ENCODE data around the gene ACOT9. TPM values are rescaled to one million over a fixed set of nuclear protein-coding genes. Genes with fewer than 3 reads are reported as not detected.
"Not testable (repeated sequence)": the region's sequence is repeated elsewhere in the genome, so short reads cannot be mapped to it uniquely, and the experiment has no call there.

Gene ACOT9
- polyA plus RNA-seq, 3 donors, result 27.8 to 39.6 (median 38.3) TPM

- DNase-seq, result no peak
Observed at GRCh38 chrX:23773601-23774175, 30.6 kb upstream of the ACOT9 start.

- not testable (repeated sequence) for DNase-seq
Observed at GRCh38 chrX:23771086-23771485, 28.0 kb upstream of the ACOT9 start.

- DNase-seq, result no peak
Observed at GRCh38 chrX:23770142-23770541, 27.1 kb upstream of the ACOT9 start.

DNA sequence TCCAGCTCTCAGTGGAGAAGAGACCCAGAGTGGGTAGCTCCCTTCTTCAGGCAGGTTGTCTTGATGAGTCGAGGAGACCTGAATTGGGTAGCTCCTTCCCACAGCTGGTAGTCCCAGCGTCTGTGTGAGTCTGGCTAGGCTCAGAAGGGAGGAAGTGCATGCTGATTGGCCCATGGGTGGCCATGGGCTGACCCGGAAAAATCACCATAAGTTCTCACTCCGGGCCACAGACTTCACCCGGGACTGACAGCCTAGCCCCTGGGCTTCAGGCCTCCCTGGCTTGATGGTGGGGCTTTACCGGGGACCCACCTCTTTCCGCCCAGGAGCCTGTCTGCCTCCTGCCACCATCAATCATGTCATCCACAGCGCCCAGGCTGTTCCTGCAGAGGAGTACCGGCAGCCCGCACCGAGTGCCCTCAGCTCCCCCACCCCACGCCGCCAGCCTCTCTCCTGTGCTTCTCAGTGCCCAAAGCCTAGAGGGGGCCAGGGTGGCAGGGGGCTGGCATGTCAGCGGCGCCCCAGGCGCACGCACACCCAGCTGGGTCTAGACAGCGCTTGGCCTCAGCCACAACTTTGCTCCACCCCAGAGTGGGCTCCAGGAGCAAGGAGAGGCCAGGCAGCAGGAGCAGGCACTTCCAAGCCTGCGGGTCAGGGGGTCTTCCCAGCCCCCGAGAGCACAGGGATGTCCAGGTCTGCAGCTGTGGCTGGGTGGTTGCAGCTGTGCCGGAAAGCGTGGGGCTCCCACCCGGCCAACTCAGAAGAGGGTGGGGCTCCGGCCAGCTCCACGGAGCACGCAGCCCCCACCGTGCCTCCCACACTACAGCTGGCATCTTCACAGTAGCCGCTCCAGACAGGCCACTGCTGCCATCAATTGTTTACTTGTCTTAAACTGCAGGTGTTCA, 23.8 kb upstream of the ACOT9 start:
- DNase-seq, result no peak

DNA sequence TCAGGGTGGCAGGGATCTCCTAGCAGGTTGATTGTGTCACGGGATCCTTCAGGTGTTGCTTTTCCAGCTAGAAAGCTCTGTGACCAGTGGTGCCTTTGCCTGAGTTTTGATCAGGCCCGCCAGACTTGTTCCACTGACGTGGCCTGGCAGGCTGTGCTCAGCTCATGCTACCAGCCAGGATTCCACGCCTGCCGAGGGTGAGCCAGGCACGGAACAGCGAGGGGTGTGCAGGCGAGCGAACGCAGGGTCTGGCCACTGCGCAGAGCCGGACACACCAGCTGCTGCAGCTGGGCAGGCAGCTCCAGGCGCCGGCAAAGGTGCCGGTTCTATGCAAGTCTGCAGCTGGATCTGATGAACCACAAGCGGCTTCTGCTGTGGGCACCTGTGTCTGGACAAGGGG, 22.8 kb upstream of the ACOT9 start:
- DNase-seq, result no peak

DNA sequence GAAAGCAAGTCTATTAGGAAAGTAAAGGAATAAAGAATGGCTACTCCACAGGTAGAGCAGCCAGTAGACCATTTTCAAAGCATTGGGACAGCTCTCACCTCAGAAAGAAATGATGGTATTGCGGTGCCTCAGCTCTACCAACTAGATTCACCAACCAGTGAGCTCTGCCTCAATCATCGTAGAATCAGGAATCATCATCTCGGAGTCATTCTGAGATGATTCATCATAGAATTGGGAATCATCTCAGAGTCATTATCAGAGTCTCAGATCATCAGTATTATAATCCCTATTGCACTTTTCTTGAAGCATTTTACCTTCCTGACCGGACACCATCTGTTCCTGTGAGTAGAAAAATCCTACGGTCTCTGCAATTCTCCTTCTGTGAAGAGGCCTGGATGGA, 22.4 kb upstream of the ACOT9 start:
- DNase-seq, result no peak

DNA sequence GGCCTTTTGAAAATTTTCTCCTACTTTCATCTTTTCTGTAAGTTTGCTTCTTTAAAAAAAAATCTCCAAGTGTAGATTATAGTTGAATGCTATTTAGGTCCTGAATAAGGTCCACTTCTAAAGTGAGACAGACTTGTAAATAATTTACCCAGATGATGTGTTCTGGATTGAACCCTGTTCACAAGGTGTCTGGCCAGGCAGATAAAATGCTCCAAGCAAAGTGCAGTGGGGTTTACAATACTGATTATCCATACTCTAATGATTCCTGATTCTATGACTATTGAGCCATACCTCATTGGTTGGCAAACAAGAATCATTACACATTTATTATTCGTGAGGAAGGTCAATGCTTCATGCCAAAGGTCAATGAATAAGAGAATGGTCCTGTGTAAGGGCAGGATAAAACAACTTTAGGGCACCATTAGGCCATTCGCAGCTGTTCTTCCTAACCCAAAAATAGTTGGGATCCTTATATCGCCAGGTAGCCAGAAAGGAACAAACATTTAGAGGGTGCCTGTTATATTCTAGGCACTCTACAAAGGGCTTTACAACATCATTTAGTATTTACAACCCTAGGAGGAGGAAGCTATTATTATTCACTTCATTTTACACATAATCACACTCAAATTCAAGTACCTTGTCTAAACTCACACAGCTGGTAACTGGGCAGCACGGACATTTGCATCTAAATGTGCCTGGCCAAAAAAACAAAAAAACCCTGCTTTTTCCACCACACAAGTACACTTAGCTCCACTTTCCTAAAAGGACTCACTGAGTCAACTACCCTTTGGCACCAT, 21.3 kb upstream of the ACOT9 start:
- DNase-seq, result no peak

DNA sequence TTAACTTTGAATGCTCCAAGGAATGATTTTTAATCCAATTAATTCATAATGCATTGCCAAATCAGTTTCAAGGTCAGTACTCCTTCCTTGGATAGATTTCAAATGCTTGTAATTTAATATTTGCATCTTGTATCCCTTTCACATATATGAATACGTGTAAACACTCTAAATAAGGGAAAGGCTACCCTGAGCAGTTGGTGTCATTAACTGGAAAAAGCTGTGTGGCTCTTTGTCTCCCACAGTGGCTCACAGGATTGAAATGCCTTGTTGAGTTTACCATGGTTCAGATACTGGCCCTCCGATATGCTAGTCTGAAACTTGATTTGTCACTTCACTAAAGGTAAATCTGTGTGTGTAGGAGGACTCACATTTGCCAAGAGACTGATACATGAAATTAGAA, 16.7 kb upstream of the ACOT9 start:
- no peak for DNase-seq

- DNase-seq, result peak; percentile 34
Observed at GRCh38 chrX:23756165-23756564, 13.1 kb upstream of the ACOT9 start.

GRCh38 chrX:23754664-23755063, 11.6 kb upstream of the ACOT9 start:
- no peak for DNase-seq

DNA sequence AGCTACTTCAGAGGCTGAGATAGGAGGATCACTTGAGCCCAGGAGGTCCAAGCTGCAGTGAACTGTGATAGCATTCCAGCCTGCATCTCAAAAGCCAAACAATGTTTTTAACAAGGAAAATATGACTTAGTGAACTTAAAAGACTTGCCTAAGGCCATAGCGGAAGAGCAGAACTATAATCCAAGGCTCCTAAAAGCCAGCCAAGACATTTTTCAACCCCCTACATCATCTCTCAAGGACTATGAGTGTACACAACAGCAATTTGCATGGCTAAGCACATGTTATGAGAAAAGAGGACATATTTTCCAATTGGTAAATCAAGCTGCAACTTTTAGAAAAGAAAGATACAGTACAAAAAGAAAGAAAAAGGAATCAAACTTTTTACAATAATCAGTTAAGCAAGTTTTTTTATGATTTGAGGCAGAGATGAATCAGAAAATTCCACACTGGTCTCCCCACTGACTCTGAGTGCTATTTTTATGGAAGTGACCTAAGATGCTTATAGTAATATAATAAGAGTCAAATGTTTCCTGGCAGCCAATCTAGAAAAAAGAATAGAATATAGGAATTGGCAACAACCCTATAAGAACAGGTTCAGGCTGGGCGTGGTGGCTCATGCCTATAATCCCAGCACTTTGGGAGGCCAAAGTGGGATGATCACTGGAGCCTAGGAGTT, 9.8 kb upstream of the ACOT9 start:
- DNase-seq, result no peak

DNA sequence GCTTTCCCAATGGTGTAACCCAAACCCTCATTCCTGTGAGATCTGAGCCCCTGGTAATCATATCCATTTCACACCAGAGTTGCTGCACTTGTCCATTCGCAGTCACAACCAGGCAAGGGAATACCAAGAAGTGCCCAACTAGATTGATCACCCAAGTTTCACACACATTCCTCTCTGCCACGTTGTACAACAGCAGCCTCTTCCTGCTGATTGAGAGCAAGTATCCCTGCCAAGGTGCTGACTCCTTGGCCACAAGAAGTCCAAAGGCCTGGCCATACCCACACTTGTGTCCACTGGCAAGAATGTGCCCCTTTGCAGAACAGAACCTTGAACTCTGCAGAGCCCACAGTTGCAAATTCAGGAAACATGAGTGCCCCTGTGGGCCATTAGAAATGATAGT, 6.5 kb upstream of the ACOT9 start:
- no peak for DNase-seq

- DNase-seq, result no peak
Observed at GRCh38 chrX:23749129-23749528, 6.1 kb upstream of the ACOT9 start.

DNA sequence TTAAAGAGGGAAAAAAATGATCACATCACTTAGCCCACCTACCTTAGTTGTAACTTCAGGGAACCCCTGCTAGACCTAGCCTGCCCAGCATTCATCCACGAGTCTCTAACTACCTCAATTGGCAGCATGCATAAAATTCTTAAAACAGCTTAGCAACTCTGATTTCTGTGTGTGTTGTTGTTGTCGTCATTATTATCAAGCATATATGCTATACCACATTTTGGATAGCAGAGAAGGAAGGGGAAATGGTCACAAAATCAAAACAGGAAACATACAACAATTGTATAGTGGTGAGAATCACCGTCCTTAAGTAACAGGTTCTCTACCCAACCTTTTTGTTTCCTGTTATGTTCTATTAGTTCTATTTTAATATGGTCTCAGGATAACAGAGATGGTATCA, 2.7 kb upstream of the ACOT9 start:
- DNase-seq, result no peak

GRCh38 chrX:23743623-23743971, 521 bp upstream of the ACOT9 start:
- DNase-seq, result not testable (repeated sequence)

DNA sequence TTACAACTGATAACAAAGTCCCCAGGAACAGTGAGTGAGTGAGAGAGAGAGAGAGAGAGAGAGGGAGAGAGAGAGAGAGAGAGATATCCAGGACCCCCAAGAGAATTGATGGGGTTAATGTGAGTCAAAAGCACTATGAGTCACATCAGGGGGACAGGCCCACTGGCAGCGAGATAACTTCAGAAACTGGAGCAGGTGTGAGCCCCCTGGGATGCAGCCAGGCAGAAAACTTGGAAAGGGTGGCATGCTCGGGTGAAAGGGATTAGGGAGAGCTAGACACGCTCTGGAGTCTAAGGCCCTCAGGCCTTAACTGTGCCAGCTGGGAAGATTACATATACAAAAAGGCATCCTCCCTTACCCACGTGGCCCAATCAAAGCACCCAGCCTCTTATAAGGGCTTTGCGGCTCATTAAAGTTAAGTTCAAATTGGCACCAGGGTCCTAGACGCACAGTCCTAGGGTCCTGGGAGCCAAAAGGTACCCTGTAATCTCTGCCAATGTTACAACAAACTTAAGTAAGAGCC, 841 bp downstream of the ACOT9 start:
- DNase-seq, result peak; percentile 58

DNA sequence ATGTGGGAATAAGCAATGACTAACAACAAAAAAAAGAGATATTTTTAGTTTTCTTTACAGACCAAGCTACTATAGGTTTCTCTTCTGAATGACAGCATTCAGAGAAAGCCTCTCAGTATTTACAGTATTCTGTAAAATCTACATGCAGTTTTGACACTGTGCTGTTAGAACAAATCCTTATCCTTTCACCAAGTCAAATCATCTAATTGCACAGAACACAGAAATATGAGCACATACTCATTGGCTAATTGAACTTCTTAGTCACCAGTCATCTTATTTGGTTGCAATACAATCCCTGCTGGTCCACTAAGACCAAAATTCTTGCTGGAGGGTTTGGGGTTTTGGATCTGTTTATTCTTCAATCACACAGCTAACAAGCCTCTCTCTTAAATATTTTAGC, 5.7 kb downstream of the ACOT9 start:
- no peak for DNase-seq

GRCh38 chrX:23736030-23736429, 7.0 kb downstream of the ACOT9 start:
- no peak for DNase-seq

GRCh38 chrX:23732704-23733103, 10.4 kb downstream of the ACOT9 start:
- no peak for DNase-seq

- no peak for DNase-seq
Observed at GRCh38 chrX:23731951-23732350, 11.1 kb downstream of the ACOT9 start.

DNA sequence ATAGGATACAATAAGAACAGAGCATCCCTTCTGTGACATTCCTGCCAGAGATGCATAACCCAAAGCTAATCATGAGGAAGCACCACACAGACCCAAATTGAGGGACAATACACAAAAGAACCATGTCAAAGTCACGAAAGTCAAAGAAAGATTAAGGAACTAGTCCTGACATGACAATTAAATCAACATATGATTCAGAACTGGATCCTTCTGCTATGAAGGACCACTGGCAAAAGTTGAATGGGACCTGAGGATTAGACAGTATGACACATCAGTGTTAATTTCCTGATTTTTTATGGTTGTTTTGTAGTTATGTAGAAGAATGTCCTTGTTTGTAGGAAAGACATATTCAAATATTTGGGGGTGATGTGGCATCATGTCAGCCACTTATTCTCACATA, 13.9 kb downstream of the ACOT9 start:
- no peak for DNase-seq

- DNase-seq, result no peak
Observed at GRCh38 chrX:23727206-23727605, 15.9 kb downstream of the ACOT9 start.
